ENCODE measurements around the gene PEX5. TPM values are rescaled to one million over a fixed set of nuclear protein-coding genes. Genes with fewer than 3 reads are reported as not detected.

The PEX5 gene
- 22.3 and 25.8 TPM in 2 replicates for total RNA-seq

GRCh38 chr12:7189398-7190267 lies at the start of gene PEX5:
PEX5 (plus strand) TSS chr12:7189686; CDS start chr12:7190378, 692 bp downstream.

Other genes starting within 250 kb of the PEX5 start
- not detected in 2 replicates for gene RNU7-1, start 245.9 kb upstream of the PEX5 start, total RNA-seq
- 115 and 143 TPM in 2 replicates for gene C12orf57, start 245.7 kb upstream of the PEX5 start, total RNA-seq
- gene PTPN6, start 238.3 kb upstream of the PEX5 start, total RNA-seq = 0.09 and 0.19 TPM in 2 replicates
- 143 and 181 TPM in 2 replicates for gene PHB2, start 219.0 kb upstream of the PEX5 start, total RNA-seq
- 37.2 and 38.7 TPM in 2 replicates for gene EMG1, start 218.8 kb upstream of the PEX5 start, total RNA-seq
- 4.5 and 5.4 TPM in 2 replicates for gene LPCAT3, start 171.2 kb upstream of the PEX5 start, total RNA-seq
- 0.18 and 2.7 TPM in 2 replicates for gene C1S, start 129.0 kb upstream of the PEX5 start, total RNA-seq
- gene C1R, start 97.2 kb upstream of the PEX5 start, total RNA-seq = 1.2 and 2.4 TPM in 2 replicates
- 13.0 and 16.9 TPM in 2 replicates for gene C1RL, start 80.5 kb upstream of the PEX5 start, total RNA-seq
- gene RBP5, start 60.8 kb upstream of the PEX5 start, total RNA-seq = 0.19 TPM in 1 of 2 replicates, not detected in the other
- 14.3 and 17.2 TPM in 2 replicates for gene CLSTN3, start 59.3 kb upstream of the PEX5 start, total RNA-seq
- not detected in 2 replicates for gene ACSM4, start 114.4 kb downstream of the PEX5 start, total RNA-seq

All from endothelial cell of coronary artery (primary cell).